RWPE1 (cell line): ENCODE measurements around the gene PRKCD.

Source experiments
- CTCF ChIA-PET: fragments of 350-600 bp; sonication (Branson Sonifier 250); formaldehyde crosslinking; extraction: SDS; loops from one replicate; lab custom pipeline; 2021; lab: Yijun Ruan, JAX
- POLR2A ChIA-PET: fragments of 400-600 bp; formaldehyde crosslinking; extraction: SDS; loops from one replicate; lab custom pipeline; 2020; ENCODE audit warnings: antibody characterized with exemption; ENCODE audit not compliant: low non-redundant PET; lab: Yijun Ruan, JAX
- DNase-seq: peaks from one replicate; pipeline ENCODE4 v3.0.0; 2012; ENCODE audit warnings: low spot score
- H3K27ac ChIP-seq: fragments of 450-650 bp; 2 replicates; pipeline ENCODE4 v1.5.1; 2017
- TF ChIP-seq, protein P1 (sequence below): fragments of 450-650 bp; conservative IDR thresholded peaks from 2 replicates; pipeline ENCODE4 v1.5.1; 2017; ENCODE audit warnings: low read depth, mild to moderate bottlenecking

Gene PRKCD

DNA sequence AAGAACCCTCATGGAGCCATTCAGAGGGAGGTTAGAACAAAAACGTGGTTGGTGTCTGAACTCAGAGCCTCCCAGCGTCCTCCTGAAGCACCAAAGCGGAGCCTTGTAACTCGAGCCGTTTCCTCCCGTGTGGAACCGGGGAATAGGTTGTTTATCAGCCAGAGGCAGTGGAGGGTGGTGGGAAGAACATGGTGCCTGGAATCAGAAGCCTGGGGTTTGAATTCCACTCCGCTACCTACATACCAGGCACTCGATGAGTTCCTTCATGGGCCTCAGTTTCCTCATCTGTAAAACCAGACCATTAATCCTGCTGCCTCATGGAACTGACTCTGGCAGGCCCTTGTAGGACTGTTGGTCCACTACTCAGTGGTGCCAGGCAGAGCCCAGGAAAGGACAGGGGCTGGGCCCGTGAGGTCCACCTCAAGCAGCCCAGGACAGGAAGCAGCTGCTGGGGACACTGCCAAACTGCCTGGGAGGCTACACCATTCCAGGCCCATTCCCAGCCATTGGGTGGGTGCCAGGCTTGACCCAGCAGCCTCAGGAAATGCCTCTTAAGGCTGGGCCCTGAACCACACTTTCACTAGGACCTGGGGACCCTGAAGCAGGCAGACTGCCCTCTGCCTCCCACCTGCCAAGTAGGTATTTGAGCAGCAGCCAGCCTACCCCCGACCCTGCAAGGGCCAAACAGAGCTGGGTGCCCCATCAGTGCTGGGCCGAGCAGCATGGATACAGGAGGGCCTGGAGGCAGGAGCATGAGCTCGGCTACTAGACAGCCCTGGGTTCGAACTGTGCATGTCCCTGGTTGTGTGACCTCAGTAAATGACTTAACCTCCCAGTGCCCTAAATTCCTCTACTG is 33.4 kb downstream of the PRKCD start:
- CTCF ChIA-PET, result interaction anchor here (1.2 to 1.9 kb wide), 2 partner anchors 19 to 60 kb away, joined by 4 to 18 read pairs; no protein-coding TSS in a partner anchor
- no peak for DNase-seq

DNA sequence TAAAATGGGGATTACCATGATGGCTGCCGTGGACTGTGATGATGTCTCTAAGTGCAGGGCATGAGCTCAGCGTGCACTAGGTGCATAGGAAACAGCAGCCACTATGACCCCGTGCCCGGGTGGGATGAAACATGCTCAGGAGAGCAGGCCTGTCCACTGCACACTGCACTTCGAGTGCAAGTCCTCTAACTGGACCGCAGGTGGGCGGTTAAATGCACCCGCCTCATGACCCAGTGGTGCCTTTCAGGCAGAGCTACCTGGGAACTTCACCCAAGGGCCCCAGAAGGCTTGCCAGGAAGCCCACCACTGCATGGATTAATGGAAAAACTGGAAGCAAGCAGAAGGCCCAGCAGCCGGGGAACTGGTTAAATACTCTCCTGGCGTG is 34.0 kb downstream of the PRKCD start:
- POLR2A ChIA-PET, result interaction anchor here (1.0 kb wide), 1 partner anchor 35 kb away, joined by 6 read pairs; the partner anchor contains the start of gene PRKCD
- TF ChIP-seq, protein P1, sequence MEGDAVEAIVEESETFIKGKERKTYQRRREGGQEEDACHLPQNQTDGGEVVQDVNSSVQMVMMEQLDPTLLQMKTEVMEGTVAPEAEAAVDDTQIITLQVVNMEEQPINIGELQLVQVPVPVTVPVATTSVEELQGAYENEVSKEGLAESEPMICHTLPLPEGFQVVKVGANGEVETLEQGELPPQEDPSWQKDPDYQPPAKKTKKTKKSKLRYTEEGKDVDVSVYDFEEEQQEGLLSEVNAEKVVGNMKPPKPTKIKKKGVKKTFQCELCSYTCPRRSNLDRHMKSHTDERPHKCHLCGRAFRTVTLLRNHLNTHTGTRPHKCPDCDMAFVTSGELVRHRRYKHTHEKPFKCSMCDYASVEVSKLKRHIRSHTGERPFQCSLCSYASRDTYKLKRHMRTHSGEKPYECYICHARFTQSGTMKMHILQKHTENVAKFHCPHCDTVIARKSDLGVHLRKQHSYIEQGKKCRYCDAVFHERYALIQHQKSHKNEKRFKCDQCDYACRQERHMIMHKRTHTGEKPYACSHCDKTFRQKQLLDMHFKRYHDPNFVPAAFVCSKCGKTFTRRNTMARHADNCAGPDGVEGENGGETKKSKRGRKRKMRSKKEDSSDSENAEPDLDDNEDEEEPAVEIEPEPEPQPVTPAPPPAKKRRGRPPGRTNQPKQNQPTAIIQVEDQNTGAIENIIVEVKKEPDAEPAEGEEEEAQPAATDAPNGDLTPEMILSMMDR, result no peak

More for the DNA sequence above, 33.4 kb downstream of the PRKCD start:
- peak overlapping the region; percentile 50 for H3K27ac ChIP-seq
- TF ChIP-seq, protein P1, result no peak
- POLR2A ChIA-PET, result no interaction called here

DNA sequence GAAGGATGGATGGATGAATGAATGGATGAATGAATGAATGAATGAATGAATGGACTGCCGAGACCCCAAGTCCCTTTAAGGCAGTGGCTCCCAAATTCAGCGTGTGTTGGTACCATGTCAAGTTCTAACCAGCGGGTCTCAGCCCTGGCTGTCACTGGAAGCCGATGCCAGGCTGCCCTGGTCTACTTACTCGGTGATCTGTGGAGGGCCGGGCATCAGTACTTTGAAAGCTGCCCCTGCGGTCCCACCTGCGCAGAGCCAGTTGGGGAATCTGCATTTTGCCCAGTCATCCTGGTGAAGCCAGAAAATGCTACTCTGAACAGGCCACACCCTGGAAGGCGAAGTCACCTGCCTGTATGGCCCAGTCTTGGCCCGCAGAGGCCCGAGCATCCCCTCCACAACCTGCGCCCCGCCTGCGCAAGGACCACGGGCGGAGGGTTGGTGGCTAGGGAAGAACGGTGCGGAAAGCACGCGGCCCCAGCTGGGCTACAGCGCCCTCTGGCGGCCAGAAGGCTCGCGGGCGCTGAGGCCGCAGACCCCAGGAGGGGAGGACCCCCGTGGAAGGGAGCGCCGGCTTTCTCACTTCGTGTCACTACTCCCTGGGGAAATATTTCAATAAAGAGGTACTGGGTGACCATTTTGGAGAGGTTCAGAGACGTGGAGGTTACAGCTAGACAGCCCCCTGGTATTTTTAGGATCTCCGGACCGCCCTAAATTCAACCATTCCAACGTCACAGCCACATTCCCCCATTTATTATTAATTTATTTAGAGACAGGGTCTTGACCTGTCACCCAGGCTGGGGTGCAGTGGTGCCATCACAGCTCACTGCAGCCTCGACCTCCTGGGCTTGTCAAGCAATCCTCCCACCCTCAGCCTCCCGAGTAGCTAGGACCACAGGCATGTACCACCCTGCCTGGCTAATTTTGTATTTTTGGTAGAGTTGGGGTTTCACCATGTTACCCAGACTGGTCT is 34.9 kb downstream of the PRKCD start:
- TF ChIP-seq, protein P1, result peak; percentile 96
- CTCF ChIA-PET, result interaction anchor here (0.6 to 1.9 kb wide), 12 partner anchors 9 to 355 kb away, joined by 3 to 18 read pairs (median 4); no protein-coding TSS in a partner anchor
- peak; percentile 45 for DNase-seq
- POLR2A ChIA-PET, result interaction anchor here (1.0 kb wide), 1 partner anchor 35 kb away, joined by 6 read pairs; the partner anchor contains the start of gene PRKCD
- no peak overlapping the region for H3K27ac ChIP-seq

More for the DNA sequence above, 34.0 kb downstream of the PRKCD start:
- no peak for DNase-seq
- no peak overlapping the region for H3K27ac ChIP-seq
- CTCF ChIA-PET, result interaction anchor here (0.9 to 1.9 kb wide), 4 partner anchors 19 to 83 kb away, joined by 4 to 18 read pairs (median 4); no protein-coding TSS in a partner anchor

DNA sequence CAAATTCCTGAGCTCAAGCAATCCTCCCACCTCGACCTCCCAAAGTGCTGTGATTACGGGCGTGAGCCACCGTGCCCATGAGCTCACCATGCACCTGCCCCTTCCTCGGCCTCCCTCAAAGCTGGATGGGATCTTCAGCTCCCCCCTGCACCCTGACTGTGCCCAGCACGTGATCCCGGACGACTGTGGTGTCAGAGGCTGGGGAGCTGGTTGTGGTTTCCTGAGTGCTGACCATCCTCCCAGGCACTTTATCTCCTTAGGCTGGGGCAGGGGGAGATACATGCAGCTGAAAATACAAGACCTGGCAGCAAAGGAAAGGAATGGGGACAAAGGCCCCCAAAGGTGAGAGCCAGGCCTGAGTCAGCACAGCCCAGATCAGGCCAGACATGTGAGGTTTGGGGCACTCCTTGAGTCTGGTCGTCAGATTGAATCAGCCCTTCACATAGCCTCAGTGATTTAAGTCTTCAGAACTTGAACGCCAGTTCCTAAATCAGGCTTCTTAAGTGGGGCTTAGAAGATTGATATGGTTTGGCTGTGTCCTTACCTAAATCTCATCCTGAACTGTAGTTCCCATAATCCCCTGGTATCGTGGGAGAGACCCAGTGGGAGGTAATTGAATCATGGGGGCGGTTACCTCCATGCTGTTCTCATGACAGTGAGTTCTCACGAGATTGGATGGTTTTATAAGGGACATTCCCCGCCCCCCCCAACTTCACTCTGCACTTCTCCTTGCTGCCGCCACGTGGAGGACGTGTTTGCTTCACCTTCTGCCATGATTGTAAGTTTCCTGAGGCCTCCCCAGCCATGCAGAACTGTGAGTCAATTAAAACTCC is 35.8 kb downstream of the PRKCD start:
- TF ChIP-seq, protein P1, result no peak
- CTCF ChIA-PET, result interaction anchor here (0.7 to 1.9 kb wide), 10 partner anchors 8 to 84 kb away, joined by 3 to 18 read pairs (median 4); no protein-coding TSS in a partner anchor
- no peak overlapping the region for H3K27ac ChIP-seq
- DNase-seq, result no peak
- POLR2A ChIA-PET, result no interaction called here

DNA sequence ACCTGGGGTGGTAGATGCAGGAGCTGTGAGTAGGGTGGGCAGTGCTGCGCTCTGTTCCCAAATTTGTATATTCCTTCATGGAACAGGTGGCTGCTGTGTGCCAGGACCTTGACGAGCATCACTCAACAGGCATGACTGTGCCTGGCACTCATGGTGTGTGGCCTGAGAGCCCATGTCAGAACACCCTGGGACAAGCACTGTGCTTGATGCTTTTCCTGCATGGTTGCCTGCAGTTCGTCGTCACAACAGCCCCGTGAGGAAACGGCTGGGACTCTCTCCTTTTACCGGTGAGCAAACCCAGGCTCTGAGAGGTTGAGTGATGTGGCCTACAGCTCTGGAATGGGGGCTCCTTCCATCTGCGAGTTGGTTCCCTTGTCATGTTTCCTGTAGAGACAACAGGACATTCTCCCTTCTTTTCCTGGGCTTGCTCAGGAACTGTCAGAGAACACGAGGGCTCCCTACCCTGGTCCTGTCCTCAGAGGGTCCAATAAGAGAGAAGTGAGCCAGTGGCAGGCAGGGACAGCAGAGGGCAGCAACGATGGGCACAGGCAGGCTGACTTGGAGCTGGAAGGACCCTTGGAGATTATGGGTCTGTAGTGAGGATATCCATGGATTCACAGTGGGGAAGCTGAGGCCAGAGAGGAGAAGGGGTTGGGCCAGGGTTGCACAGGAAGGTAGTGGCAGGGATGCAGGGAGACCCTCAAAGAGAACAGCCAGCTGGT is 37.4 kb downstream of the PRKCD start:
- ChIA-PET POLR2A (no interaction called here), CTCF (interaction anchor here (1.3 kb wide), 1 partner anchor 84 kb away, joined by 5 read pairs; no protein-coding TSS in a partner anchor)
- DNase-seq, result no peak
- TF ChIP-seq, protein P1, result no peak
- H3K27ac ChIP-seq, result no peak overlapping the region
